NCI-H2081 treated with DMSO at 0.1 percent for 48 hours (cell line): ENCODE results near the gene ZNF644.
"Not testable (repeated sequence)": the region's sequence is repeated elsewhere in the genome, so short reads cannot be mapped to it uniquely, and the experiment has no call there.

ENCODE experiments used
- DNase-seq: peaks from one replicate; lab custom pipeline; 2025; lab: John Stamatoyannopoulos, UW

Gene ZNF644

DNA sequence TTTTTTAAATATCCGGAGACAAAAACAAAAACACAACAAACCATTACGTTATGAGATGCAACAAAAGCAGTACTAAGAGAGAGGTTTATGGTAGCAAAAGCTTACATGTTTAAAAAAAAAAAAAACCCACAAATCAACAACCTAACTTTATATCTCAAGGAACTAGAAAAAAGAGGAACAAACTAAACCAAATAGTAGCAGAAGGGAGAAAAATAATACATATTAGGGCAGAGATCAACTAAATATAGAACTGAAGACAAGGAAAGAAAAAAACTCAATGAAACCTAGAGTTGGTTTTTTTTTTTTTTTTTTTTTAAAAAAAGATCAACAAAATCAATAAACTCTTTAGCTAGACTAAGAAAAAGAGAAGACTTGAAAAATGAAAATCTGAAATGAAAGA, 34.9 kb downstream of the ZNF644 start:
- no peak for DNase-seq

DNA sequence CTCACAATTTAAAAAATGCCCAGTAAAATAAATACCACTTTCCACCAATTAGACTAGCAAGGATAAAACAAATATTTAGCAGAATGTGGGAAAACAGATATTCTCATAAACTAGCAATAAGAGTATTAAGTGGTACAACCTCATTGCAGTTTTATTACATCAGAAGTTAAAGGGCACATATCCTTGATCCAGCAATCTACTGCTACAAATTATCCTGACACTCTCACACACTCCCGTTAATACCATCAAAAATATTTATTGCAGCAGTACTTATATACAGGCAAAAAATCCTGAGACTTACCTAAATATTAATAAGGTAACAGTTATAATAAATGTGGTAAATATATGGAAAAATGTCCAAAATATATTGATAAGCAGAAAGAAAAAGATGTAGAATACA, 44.3 kb downstream of the ZNF644 start:
- DNase-seq: no peak

DNA sequence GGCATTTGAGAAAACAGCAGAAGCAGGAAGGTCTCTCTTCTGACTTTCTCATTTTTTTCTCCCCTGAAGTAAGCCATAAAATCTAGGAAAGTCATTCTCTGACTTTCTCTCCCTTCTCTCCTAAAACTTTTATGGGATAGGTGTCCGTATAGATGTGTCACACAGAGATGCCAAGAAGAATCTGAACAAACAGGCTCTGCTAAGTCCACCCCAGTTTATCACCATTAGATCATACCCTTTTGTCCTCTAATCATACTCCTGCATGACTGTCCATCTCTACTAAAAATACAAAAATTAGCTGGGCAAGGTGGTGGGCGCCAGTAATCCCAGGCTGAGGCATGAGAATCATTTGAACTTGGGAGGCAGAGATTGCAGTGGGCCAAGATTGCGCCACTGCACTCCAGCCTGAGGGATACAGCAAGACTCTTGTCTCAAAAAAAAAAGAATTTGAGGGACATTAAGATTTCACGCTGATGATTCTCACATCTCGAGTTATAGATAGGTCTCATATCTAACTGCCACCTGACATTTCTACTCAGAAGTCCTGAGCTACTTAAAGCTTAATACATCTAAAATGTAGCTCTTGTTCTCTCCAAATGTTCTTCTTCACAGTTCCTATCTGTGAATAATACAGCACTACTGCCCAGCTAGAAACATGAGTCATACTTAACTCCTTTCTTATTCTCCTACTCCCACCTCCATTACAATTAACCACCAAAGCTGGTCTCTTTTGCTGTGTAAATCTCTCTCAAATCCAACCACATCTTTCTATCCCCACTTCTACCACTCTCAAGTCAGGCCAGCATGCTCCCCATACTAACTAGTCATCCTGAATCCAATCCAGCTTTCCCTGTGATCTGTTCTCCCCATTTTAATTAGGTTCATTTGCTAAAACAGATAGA, 47.7 kb downstream of the ZNF644 start:
- DNase-seq: no peak

DNA sequence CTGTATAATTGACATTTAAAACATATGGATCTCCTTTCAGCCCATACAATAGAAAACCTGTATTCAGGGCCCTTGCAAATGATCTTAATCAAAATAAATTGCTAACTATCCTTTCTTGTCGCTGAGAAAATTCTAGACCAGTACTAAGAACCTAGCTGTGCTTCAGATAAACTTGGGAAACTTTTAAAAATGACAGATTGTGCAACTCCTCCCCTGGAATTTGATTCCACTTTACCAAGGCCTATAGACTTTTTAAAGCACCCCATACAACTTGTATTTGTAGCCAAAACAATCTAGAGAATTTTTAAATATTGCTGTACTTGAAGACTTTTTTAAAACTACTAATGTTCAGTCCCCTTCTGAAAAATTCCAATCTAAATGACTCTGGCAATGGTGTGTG, 51.6 kb downstream of the ZNF644 start:
- DNase-seq: no peak

DNA sequence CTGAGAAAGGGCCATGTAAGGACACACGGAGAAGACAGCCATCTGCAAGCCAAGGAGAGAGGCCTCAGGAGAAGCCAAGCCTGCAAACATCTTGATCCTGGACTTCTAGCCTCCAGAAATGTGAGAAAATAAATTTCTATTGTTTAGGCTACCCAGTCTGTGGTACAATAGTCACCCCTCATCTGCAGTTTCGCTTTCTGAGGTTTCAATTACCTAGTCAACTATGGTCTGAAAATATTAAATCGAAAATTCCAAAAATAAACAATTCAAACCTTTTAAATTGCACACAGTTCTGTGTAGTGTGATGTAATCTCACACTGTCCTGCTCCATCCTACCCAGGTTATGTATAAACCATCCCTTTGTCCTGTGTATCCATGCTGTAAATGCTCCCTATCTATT, 52.6 kb downstream of the ZNF644 start:
- DNase-seq: no peak

DNA sequence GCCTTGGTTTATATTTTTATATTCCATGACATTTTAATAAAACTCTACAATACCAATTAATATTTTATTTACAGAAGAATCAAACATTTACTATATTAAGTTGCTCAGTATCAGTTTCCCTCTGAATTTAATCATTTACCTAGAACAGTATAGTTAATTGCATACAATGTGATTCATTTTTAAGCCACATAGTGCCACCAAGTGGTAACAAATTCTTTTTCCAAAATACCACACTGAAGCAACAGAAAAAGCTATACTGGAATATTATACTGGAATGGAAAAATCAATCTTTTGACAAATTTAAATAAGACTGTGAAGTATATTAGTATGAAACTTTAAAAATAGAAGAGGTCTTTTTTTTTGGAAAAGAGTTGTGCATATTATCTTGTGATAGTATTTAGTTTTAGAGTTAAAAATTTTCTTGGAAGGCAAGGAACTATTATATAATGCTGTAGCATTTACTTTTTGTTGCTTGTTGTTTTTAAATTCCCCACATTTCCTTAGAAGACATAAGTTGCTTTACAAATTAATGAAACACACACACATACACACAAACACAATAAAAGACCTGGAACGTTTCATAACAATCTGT, 57.3 kb downstream of the ZNF644 start:
- no peak for DNase-seq

DNA sequence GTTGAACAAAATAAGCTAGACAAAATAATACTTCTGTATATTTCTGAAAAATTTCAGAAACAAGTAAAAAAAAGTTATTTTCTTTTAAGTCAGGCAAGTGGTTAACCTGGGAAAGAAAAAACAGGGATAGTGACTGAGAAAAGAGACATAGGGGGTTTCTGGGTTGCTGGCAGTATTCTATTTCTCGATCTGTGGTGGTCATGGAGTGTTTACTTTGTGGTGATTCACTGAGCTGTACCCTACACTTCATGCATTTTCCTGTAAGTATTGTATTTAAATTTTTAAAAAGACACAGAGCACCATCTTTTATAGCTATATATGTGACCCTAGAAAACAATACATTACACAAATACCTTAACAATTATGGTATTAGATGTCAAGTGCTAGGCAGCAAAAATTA, 58.2 kb downstream of the ZNF644 start:
- DNase-seq: no peak

DNA sequence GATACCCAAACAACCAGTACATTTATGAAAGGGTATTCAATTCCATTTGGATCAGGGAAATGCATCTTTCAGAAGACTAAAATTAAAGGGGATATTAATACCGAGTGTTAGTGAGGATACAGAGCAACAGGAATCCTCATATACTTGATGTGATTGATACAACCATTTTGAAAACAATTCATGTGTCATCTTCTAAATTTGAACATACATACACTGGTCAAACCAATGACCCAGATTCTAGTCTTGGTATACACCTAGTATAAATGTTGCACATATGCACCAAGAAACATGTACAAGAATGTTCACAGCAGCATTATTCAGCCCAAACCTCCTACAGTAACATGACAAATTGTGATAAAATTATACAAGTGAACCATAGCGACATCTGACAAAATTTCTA, 58.6 kb downstream of the ZNF644 start:
- no peak for DNase-seq

DNA sequence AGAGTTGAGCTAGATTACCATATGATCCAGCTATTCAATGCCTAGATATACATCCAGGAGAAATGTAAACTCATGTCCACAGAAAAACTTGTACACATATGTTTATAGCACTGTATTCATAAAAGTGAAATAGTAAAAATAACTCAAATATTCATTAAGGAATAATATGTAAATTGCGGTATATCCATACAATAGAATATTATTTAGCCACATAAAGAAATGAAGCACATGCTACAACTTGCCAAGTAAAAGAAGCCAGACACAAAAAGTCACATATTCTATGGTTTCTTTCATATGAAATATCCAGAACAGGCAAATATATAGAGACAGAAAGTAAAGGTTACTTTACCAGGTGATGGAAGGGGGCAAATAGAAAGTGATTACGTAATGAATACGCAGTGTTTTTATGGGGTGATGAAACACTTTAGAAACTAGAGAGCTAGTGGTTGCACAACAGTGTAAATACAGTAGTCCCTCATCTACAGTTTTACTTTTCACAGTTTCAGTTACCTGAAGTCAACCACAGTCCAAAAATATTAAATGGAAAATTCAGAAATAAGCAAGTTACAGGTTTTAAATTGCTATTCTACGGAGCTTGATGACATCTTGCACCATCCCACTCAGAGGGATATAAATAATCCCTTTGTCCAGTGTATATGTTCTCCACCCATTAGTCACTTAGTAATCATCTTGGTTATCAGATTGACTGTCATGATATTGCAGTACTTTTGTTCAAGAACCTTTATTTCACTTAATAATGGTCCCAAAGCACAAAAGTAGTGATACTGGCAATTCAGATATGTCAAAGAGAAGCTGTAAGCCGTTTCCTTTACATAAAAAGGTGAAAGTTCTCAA, 62.3 kb downstream of the ZNF644 start:
- DNase-seq: no peak

DNA sequence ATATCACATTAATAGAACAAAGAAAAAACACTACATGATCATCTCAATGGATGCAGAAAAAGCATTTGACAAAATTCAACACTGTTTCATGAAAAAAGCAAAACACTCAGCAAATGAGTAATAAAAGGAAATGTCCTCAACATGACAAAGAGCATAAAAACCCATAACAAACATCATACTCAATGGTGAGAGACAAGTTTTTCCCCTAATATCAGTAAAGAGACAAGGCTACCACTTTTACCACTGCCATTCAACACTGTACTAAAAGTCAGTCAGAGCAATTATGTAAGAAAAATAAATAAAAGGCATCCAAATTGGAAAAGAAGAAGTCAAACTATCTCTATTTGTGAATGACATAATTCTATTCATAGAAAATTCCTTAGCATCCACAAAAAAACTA, 64.3 kb downstream of the ZNF644 start:
- DNase-seq: no peak

DNA sequence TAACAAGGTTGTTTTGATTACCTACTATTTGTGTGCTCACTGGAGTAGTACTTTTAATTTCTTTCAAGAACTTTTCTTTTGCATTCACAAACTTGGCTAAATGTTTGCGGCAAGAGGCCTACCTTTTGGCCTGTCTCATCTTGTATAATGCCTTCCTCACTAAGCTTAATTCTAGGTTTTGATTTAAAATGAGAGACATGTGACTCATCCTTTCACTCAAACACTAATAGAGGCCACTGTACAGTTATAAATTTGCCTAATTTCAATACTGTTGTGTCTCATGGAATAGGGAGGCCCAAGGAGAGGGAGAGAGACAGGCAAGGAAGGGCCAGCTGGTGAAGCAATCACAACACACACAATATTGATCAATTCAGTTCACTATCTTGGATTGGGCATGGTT, 66.1 kb downstream of the ZNF644 start:
- DNase-seq: no peak

DNA sequence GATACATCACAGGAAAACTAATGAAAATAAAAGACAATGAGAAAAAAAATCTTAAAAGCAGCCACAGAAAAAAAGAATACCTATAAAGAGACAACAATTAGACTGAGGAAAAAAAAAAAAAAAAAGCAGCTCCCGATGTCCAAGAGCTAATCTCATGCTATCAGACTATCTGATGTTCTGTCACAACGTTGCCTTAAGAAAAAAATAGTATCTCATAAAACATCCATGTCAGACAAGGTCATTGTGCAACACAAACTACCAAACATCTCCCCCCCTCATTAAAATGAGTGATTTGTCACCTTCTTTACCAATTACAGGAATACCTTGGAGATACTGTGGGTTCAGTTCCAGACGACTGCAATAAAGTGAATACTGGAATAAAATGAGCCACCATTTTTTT, 68.9 kb downstream of the ZNF644 start:
- DNase-seq: no peak

DNA sequence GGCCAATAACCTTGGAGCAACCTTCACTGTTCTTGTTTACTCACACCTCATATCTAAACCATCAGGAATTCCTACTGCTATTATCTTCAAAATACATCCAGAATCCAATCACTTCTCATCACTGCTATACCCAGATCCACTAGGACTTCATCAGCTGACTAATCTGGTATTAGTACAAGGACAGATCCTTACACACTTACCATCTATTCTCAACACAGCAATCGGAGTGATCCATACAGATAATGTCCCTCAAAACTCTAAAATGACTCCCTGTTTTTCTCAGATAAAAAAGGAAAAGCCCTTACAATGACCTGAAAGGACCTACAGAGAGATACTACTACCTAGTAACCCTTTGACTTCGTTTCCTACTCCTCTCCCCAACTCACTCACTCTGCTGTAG, 70.8 kb downstream of the ZNF644 start:
- DNase-seq: no peak

DNA sequence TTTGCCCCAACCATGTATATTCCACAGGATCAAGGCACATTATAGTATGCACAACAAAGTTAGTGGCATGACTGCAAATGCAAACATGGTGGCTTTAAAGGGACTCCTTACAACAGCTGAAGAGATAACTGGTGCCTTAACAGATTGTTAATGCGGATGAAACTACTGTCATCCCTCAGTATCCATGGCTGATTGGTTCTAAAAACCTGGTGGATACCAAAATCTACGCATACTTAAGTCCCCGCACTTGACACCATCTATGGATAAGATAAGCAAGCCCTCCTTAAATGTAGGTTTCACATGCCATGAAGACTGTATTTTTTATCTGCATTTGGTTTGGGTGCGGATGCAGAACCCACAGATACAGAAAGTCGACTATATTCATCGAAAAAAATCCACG, 73.5 kb downstream of the ZNF644 start:
- DNase-seq: no peak

DNA sequence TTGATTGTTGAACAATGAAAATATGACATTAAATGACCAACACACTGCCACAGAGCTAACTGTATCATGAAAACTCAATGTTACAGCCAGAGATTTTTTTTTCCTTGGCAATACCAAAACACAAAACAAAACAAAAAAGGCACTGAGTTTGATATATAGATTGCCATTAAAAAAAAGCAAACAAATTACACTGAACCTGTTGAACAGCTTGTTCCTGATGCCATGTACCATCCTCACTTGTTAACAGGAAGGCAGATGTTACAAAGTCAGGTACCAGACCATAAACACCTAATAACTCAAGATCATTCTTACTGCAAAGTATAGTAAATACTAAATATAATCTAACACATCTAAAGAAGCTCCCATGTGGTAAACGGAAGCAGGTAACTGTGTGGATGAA, 75.2 kb downstream of the ZNF644 start:
- DNase-seq: no peak

DNA sequence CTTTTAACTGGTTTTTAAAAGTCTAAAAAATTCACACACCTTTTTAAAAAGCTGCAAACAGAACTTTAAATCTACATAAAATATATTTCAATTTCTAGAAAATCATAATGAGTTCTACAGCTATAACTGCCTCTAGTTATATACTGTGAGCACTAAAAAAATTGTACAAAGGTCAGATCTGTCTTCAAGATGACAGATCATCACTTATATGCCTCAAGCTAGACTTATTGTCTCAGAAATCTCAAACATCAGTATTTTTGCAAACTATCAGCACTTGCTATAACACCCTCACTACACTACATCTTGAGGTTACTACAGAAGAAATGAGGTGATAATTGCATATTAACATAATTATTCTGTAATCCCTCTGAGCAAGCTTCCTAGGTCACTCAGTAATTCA, 76.5 kb downstream of the ZNF644 start:
- DNase-seq: no peak

DNA sequence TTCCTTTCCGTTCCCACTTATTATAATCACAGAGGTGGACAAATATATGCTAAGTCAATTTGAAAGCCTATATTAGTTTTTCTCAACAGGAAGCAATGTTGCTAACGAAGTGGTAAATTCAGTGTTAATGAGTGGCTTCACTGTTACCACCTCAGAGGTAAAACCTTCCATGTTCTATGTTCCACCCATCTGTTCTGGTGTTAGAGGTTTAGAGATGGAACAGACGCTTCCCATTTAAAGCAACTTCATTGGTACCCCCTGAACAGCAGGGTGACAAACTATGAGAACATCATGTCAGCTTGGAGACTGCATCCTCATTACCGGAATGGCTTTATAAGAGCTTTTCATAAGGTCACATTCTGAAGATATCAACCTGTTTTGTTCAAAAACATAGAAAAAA, 77.9 kb downstream of the ZNF644 start:
- DNase-seq: no peak

DNA sequence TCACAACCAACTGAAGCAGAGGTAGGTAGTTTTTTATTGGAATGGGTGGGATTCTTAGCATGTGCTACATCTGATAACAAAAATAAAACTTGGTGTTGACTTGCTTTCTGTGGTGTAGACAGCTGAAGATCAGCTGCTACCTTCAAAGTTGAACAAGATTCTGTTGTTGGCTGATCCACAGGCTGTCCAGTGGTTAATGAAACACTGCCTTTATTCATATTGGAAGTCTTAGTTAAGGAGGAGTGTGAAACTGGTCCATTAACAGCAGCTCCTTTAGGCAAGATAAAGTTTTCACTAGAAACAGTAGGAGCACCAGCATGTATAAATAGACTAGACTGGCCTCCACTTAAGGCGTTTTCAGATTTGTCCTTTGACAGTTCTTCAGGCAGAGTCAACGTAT, 81.1 kb downstream of the ZNF644 start:
- DNase-seq: no peak

DNA sequence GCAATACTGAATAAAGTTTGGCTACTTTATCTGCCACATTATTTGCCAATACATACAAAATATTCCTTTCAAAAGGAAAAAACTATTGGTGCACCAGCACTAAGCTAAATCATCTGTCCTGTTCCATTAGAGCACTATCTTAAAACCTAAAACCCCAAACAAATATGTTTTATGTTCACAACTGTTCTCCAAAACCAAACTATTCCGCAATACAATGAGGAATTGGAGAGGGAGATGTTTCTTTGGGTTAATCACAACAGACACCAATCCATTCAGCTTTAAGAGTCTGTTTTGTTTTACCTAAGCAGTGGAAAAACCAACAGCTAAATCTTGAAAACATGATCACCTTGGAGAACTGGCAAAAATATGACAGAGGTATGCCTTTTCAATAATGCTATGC, 85.1 kb downstream of the ZNF644 start:
- no peak for DNase-seq

DNA sequence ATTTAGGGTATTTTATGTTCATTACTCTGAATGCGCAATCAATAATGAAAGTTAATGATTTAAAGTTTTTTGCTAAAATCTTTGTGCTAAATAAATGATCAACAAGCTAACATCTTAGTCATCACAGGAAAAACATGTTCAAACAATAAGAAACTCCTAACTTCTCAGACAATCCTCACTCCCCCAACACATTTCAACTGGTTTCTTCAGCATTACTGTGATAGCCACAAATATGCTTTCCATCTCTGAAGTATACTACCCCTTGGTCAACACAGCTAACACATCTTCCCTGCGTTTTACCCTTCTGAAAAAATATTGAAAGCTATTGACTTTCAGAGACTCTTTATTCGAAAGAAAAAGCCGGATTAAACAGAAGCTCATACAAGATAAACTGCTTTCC, 85.8 kb downstream of the ZNF644 start:
- DNase-seq: no peak

DNA sequence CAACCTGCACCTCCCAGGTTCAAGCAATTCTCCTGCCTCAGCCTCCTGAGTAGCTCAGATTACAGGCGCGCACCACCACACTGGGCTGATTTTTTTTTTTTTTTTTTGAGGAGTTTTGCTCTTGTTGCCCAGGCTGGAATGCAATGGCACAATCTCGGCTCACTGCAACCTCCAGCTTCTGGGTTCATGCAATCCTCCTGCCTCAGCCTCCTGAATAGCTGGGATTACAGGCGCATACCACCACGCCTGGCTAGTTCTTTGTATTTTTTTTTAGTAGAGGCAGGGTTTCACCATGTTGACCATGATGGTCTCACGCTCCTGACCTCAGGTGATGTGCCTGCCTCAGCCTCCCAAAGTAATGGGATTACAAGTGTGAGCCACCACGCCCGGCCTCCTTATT, 93.6 kb downstream of the ZNF644 start:
- not testable (repeated sequence) for DNase-seq

DNA sequence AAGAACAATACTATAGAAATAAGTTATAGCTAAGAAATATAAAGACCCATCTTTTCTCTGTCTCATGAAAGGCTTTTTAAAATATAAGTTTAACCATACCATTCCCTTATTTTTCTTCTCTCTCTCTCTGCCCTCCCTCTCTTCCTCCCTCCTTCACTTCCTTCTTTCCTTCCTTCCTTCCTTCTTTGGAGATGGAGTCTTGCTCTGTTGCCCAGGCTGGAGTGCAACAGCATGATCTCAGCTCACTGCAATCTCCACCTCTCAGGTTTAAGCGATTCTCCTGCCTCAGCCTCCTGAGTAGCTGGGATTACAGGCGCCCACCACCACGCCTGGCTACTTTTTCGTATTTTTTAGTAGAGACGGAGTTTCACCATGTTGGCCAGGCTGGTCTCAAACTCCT, 94.2 kb downstream of the ZNF644 start:
- not testable (repeated sequence) for DNase-seq

DNA sequence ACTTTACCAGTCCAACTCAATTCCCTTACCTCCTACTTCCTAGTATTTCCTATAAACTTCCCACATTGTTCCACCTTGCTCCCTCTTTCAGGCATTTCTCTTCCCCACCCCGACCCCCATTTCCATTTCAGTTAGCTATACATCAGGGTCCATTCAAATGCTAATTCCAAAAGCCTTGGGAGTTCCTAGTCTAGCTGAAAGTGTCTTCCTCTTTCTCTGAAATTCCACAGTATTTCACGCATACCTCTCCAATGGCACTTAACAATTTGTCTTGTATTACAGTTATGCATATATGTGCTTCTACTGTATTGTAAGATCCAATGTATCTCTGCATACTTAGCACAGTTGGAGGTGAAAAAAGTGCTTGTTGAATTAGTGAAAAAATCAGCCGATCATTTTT, 94.9 kb downstream of the ZNF644 start:
- DNase-seq: no peak
